Measurements from ENCODE around the gene LAMTOR2.

LAMTOR2 gene

DNA sequence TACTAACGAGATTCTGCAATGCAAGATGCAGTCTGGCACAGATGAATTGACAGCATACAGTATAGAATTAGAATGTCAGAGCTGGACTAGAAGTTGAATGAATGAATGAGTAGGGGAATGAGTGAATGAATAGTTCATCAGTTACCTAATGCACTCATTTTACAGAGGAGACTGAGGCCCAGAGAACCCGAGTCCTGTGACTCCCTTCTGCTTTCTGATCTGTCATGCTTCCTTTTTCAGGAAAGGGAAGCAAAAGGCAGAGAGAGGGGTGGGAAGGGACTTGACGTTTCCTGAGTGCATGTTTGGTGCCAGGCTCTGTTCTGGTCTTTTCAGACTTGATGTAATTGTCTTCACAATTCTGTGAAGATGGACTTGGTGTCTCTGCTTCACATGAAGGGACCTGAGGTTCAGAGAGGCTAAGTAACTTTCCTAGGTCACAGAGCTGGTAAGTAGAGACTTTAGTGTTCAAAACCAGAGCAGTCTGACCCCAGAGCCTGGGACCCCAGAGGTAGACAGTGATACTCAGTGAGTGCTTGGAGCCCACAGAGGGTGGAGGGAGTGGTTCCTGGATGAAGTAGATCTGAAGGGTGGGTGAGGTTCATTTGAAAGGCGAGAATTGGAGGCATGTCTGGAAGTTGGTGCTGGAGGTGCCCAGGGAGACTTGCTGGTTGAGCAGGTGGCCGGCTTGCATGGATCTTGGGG, 35.7 kb downstream of the LAMTOR2 start:
- Histone ChIP-seq H3K9me2 (replicated peaks; ENCODE audit: low read depth, low read length) (no peaks in the 10 kb centered on the region), H2AFZ (ENCODE audit: low read length) (no peak overlapping the region), H3F3A (ENCODE audit: low read depth) (no peaks in the 10 kb centered on the region), H3K36me3 (ENCODE audit: insufficient read depth, low read length) (no peaks in the 10 kb centered on the region), H3K4me1 (ENCODE audit: insufficient read depth, low read length, poor library complexity, severe bottlenecking) (peaks cover 4% of the 10 kb centered on the region), H3K4me2 (ENCODE audit: low read depth, low read length, poor library complexity, severe bottlenecking) (no peak overlapping the region), H4K20me1 (ENCODE audit: insufficient read depth, low read length, poor library complexity, severe bottlenecking) (no peaks in the 10 kb centered on the region), H3K27me3 (ENCODE audit: insufficient read depth, low read length, poor library complexity, severe bottlenecking) (no peaks in the 10 kb centered on the region), H3K9me3 (ENCODE audit: insufficient read depth, low read depth, low read length) (no peaks in the 10 kb centered on the region), H3K9ac (ENCODE audit: low read depth, low read length, poor library complexity, severe bottlenecking) (no peak overlapping the region), H3K4me3 (ENCODE audit: low read length, poor library complexity, severe bottlenecking) (no peak overlapping the region), H3K79me2 (ENCODE audit: insufficient read depth, low read length) (no peaks in the 10 kb centered on the region)
- TF ChIP-seq CTCF (conservative IDR thresholded peaks at IDR 0.05; ENCODE audit: low read length): no peak
- no peak for TF ChIP-seq EZH2phosphoT487 (IDR thresholded peaks at IDR 0.05; ENCODE audit: borderline replicate concordance)

GRCh38 chr1:156090840-156091188, 36.2 kb downstream of the LAMTOR2 start:
- H3K4me2 ChIP-seq (ENCODE audit: low read depth, low read length, poor library complexity, severe bottlenecking): no peak overlapping the region
- H3F3A ChIP-seq (ENCODE audit: low read depth): no peaks in the 10 kb centered on the region
- H4K20me1 ChIP-seq (ENCODE audit: insufficient read depth, low read length, poor library complexity, severe bottlenecking): no peaks in the 10 kb centered on the region
- H3K9me3 ChIP-seq (ENCODE audit: insufficient read depth, low read depth, low read length): no peaks in the 10 kb centered on the region
- TF ChIP-seq EZH2phosphoT487 (IDR thresholded peaks at IDR 0.05; ENCODE audit: borderline replicate concordance) (no peak), CTCF (conservative IDR thresholded peaks at IDR 0.05; ENCODE audit: low read length) (peak; percentile 88)
- no peak overlapping the region for H3K9ac ChIP-seq (ENCODE audit: low read depth, low read length, poor library complexity, severe bottlenecking)
- no peak overlapping the region for H2AFZ ChIP-seq (ENCODE audit: low read length)
- H3K27me3 ChIP-seq (ENCODE audit: insufficient read depth, low read length, poor library complexity, severe bottlenecking): no peaks in the 10 kb centered on the region
- H3K4me3 ChIP-seq (ENCODE audit: low read length, poor library complexity, severe bottlenecking): no peak overlapping the region
- H3K79me2 ChIP-seq (ENCODE audit: insufficient read depth, low read length): no peaks in the 10 kb centered on the region
- H3K9me2 ChIP-seq (replicated peaks; ENCODE audit: low read depth, low read length): no peaks in the 10 kb centered on the region
- H3K36me3 ChIP-seq (ENCODE audit: insufficient read depth, low read length): no peaks in the 10 kb centered on the region
- H3K4me1 ChIP-seq (ENCODE audit: insufficient read depth, low read length, poor library complexity, severe bottlenecking): peaks cover 4% of the 10 kb centered on the region

DNA sequence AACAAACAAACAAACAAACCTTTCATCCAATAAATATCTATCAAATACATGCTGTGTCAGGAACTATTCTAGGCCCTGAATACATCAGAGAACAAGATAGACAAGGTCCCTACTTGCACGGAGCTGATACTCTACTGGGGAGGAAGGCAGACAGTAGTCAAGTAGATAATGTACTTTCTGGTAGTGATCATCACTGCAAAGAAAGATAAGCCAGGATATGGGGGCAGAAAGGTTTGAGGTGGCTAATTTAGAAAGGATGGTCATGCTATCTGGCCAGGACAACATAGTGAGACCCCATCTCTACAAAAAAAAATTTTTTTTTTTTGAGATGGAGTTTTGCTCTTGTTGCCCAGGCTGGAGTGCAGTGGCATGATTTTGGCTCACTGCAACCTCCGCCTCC, 37.0 kb downstream of the LAMTOR2 start:
- Histone ChIP-seq H3K27me3 (ENCODE audit: insufficient read depth, low read length, poor library complexity, severe bottlenecking) (no peaks in the 10 kb centered on the region), H3F3A (ENCODE audit: low read depth) (no peaks in the 10 kb centered on the region), H3K4me2 (ENCODE audit: low read depth, low read length, poor library complexity, severe bottlenecking) (no peak overlapping the region), H3K4me3 (ENCODE audit: low read length, poor library complexity, severe bottlenecking) (no peak overlapping the region), H3K36me3 (ENCODE audit: insufficient read depth, low read length) (no peaks in the 10 kb centered on the region), H2AFZ (ENCODE audit: low read length) (no peak overlapping the region), H3K9me2 (replicated peaks; ENCODE audit: low read depth, low read length) (no peaks in the 10 kb centered on the region), H3K9me3 (ENCODE audit: insufficient read depth, low read depth, low read length) (no peaks in the 10 kb centered on the region), H4K20me1 (ENCODE audit: insufficient read depth, low read length, poor library complexity, severe bottlenecking) (no peaks in the 10 kb centered on the region), H3K79me2 (ENCODE audit: insufficient read depth, low read length) (no peaks in the 10 kb centered on the region), H3K9ac (ENCODE audit: low read depth, low read length, poor library complexity, severe bottlenecking) (no peak overlapping the region), H3K4me1 (ENCODE audit: insufficient read depth, low read length, poor library complexity, severe bottlenecking) (peaks cover 4% of the 10 kb centered on the region)
- TF ChIP-seq EZH2phosphoT487 (IDR thresholded peaks at IDR 0.05; ENCODE audit: borderline replicate concordance) (no peak), CTCF (conservative IDR thresholded peaks at IDR 0.05; ENCODE audit: low read length) (no peak)

Data from Loucy (cell line).